NCI-H748 (cell line): ENCODE data around the gene ITGB8.
A peak's percentile ranks its signal among the peaks of the same experiment; 100 is the strongest.
"Not testable (repeated sequence)": the region's sequence is repeated elsewhere in the genome, so short reads cannot be mapped to it uniquely, and the experiment has no call there.

Experiments
- DNase-seq: peaks from one replicate; lab custom pipeline; 2025; ENCODE audit not compliant: unreplicated experiment; lab: John Stamatoyannopoulos, UW

ITGB8 gene

GRCh38 chr7:20364571-20365196 lies 34.0 kb downstream of the ITGB8 start:
- no peak for DNase-seq

- DNase-seq = no peak
Measured at GRCh38 chr7:20365486-20365885, 34.8 kb downstream of the ITGB8 start.

- DNase-seq = peak; percentile 94
Measured at GRCh38 chr7:20374399-20374798, 43.7 kb downstream of the ITGB8 start.

- no peak for DNase-seq
Measured at GRCh38 chr7:20376796-20377195, 46.1 kb downstream of the ITGB8 start.

- DNase-seq = no peak
Measured at GRCh38 chr7:20381406-20382034, 50.8 kb downstream of the ITGB8 start.

- no peak for DNase-seq
Measured at GRCh38 chr7:20383351-20383750, 52.7 kb downstream of the ITGB8 start.

- DNase-seq = no peak
Measured at GRCh38 chr7:20385126-20385525, 54.4 kb downstream of the ITGB8 start.

- no peak for DNase-seq
Measured at GRCh38 chr7:20388084-20388483, 57.4 kb downstream of the ITGB8 start.

- DNase-seq = not testable (repeated sequence)
Measured at GRCh38 chr7:20389192-20389591, 58.5 kb downstream of the ITGB8 start.

GRCh38 chr7:20393021-20393610 lies 62.4 kb downstream of the ITGB8 start:
- DNase-seq = no peak

- DNase-seq = no peak
Measured at GRCh38 chr7:20393616-20394015, 62.9 kb downstream of the ITGB8 start.

GRCh38 chr7:20394284-20394683 lies 63.6 kb downstream of the ITGB8 start:
- DNase-seq = no peak

- DNase-seq = no peak
Measured at GRCh38 chr7:20395104-20395503, 64.4 kb downstream of the ITGB8 start.

- DNase-seq = no peak
Measured at GRCh38 chr7:20395511-20395910, 64.8 kb downstream of the ITGB8 start.

GRCh38 chr7:20399521-20399920 lies 68.8 kb downstream of the ITGB8 start:
- no peak for DNase-seq

GRCh38 chr7:20401861-20402746 lies 71.4 kb downstream of the ITGB8 start:
- DNase-seq = no peak

- DNase-seq = no peak
Measured at GRCh38 chr7:20402747-20403230, 72.1 kb downstream of the ITGB8 start.

- DNase-seq = no peak
Measured at GRCh38 chr7:20403331-20403730, 72.6 kb downstream of the ITGB8 start.

GRCh38 chr7:20404320-20404719 lies 73.6 kb downstream of the ITGB8 start:
- no peak for DNase-seq

- DNase-seq = peak; percentile 83
Measured at GRCh38 chr7:20407585-20408466, 77.1 kb downstream of the ITGB8 start.

GRCh38 chr7:20408467-20408826 lies 77.7 kb downstream of the ITGB8 start:
- DNase-seq = no peak
